Suppressor macrophage treated with lipopolysaccharide for 1 hour (primary cell): ENCODE data around the gene SGCE.
A peak's percentile ranks its signal among the peaks of the same experiment; 100 is the strongest.

Experiments used
- DNase-seq, 3 donors: peaks; one replicate each; pipeline ENCODE4 v3.0.0-alpha.2; 2020 to 2022

Gene SGCE

GRCh38 chr7:94658826-94659225, 2.9 kb upstream of the SGCE start:
- no peak for DNase-seq

DNA sequence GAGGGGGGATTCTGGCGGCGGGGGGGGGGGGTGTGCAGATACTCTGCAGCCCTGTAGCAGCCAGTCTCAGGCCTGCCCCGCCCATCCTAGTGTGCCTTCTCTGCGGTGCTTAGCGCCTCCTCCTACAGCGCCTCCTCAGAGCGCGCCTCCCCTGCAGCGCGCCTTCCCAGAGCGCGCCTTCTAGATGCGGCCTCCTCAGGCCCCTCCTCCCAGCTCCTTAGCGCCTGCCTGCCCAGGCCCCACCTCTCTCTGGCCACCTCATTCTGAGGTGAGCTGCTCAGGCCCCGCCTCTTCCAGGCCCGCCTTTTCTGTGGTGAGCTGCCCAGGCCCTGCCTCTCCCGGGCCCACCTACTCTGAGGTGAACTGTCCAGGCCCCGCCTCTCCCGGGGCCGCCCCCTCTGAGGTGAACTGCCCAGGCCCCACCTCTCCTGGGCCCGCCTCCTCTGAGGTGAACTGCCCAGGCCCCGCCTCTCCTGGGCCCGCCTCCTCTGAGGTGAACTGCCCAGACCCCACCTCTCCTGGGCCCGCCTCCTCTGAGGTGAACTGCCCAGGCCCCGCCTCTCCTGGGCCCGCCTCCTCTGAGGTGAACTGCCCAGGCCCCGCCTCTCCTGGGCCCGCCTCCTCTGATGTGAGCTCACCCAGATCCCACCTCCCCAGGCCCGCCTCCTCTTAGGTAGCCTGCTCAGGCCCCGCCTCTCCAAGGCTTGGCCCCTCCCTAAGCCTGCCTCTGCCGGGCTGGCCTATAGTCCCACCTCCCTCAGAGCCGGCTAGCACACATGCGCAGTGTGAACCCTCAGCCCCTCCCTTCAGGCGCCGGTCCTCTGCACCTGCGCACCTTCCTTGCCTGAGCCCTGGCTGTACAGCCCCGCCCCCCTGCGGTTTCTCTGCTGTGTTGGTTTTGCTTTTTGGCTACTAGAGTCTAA, 2.1 kb upstream of the SGCE start:
- DNase-seq, result peak; percentile 93 to 96 (median 93)

DNA sequence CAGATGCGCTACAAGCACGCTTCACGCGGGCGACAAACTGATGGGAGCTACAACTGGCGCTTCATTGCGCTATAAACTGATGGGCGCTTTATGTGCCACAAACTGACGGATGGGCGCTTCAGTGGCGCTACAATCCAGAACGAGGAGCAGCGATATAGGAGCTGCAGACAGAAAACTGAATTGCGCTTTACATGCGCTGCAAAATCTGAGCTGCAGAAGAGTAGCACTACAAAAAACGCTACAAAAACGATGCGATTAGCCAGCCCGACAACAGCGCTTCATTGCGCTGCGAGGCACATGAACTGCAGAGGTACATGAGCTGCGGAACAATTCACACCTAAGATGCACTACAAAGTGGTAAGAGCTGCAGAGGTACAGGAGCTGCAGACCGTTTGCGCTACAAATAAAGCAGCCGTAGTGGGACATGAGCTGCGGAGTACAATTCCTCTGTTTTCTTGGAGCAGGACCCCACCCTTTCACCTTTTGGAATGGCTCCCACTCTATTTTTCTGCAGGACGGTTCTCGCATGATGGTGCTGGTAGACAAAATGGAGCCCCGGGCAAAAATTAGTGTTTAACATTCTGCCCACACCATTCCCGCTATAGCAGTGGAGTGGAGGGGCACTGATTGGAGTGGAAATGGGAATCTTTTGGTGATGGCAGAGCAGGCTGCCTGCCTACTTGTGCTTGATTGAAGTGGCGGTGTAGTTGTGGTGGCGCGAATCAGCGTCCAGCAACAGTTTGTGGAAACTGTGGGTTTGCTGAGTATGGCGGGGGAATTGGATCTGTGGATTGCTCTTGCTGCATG, 1.2 kb upstream of the SGCE start:
- DNase-seq, result peak in 2 of 3 donors; percentile 2 to 3

GRCh38 chr7:94656658-94656924, 658 bp upstream of the SGCE start:
- DNase-seq, result no peak

DNA sequence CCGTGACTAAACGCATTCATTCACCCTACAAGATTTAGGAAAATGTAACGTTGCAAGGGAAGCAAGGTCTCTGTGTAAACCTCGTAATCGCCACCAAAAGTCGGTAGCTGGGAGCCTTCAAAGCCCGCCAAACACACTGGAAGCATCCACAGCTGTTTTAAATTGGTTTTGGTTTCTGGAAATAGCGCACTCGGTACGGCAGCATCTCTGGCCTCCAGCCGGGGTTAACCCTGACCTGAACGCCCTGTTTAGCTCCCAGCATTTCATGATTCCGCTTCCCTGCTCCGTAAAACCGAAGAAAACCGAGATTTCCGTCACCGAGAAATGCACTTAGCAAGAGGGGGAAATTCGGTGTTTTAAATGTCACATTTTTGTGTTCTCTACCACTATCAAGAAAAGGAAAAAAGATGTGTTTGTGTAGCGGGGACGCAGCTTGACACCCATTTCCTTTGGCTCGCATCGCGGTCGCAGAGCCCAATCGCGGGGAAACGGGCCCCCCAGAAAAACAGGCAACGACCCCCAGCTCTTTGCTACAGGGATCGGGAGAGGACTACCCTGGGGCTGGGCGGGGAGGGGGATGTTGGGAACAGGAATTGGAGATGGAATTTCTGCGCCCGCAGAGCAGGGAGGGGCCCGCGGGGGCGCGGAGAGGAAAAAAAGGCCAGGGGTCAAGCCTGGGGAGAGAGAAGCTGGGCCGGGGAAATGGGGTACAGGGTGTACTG, 646 bp downstream of the SGCE start:
- peak in 1 of 3 donors; percentile 0 for DNase-seq

DNA sequence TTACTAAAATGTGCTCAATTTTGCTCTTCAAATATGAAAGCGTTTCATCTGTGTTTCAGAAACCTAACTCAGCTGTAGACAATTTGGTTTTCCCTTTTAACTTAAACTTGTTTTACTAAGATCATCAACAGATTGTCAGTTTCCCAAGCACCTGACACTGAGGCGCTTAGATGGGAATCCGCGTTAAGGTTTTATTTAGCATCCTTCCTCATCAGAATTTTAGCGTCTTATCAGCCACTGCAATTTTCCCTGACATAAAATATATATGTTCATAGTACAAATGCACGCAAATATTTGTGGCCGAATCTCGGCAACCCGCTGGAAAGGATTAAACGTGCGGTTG, 1.2 kb downstream of the SGCE start:
- DNase-seq, result no peak

GRCh38 chr7:94650147-94651051, 5.5 kb downstream of the SGCE start:
- DNase-seq, result no peak

GRCh38 chr7:94649450-94649849, 6.5 kb downstream of the SGCE start:
- no peak for DNase-seq

- no peak for DNase-seq
These were observed 7.2 kb downstream of the SGCE start for GRCh38 chr7:94648731-94649130.

DNA sequence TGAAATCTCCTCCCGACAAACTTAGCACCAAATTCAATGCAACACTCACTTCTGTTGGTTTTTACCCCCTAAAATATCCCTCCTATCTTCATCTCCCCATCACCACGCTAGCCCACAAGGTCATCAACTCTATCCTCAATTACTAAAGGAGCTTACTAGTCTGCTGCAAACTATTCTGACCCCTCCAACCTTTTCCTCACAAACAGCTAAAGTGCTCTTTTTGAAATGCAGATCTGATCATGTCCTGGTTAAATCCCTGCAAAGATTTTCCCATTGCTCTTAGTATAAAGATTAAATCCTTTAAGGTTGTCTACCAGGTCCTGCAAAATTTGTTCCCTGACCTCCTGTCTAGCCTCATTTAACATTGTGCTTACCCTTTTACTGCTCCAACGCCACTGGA, 8.6 kb downstream of the SGCE start:
- DNase-seq, result no peak

- peak in 1 of 3 donors; percentile 13 for DNase-seq
These were observed 12.0 kb downstream of the SGCE start for GRCh38 chr7:94643771-94644545.

- DNase-seq, result no peak
These were observed 12.9 kb downstream of the SGCE start for GRCh38 chr7:94642838-94643653.

GRCh38 chr7:94639384-94639783, 16.5 kb downstream of the SGCE start:
- DNase-seq, result no peak

- DNase-seq, result no peak
These were observed 20.2 kb downstream of the SGCE start for GRCh38 chr7:94635687-94636086.

GRCh38 chr7:94634502-94634901, 21.4 kb downstream of the SGCE start:
- DNase-seq, result no peak

GRCh38 chr7:94633687-94634086, 22.2 kb downstream of the SGCE start:
- no peak for DNase-seq

- no peak for DNase-seq
These were observed 23.0 kb downstream of the SGCE start for GRCh38 chr7:94633014-94633341.

GRCh38 chr7:94632338-94633013, 23.5 kb downstream of the SGCE start:
- no peak for DNase-seq

DNA sequence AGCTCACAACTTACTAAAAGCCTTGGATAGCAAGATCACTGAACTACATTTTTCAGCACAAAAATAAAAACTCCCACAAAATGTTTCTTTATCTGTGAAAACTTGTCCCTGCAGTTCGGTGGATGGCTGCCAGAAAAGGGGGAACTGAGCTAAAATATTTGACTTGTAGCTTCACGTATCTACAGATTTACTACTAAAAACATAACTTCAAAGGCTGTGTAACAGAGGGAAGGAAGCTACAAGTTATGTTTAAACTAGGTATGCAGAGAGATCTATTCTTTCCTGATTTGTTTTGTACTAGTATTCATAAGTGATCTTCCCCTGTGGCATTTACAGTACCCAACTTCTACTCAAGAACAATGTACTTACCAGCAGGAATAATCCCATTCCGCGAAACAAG, 25.1 kb downstream of the SGCE start:
- DNase-seq, result no peak

DNA sequence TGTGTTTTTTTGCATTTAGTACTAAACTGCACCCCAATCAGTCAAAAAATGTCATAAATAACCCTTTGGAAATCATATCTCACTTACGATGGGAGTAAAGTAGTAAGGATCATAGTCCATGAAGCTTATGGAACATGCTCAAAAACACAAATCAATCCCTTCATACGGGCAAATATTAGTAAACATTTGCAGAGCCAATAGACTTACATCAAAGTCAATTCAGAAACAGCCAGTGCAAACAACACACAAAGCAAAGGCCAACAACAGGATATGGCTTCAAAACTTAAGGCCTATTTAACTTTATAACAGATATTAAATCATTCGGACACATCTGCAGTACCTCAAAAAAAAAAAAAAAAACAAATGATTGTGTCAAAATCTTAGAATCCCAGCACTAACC, 32.1 kb downstream of the SGCE start:
- DNase-seq, result no peak
